Ovary (tissue), 3 donors: Measurements from ENCODE around the gene EMILIN2.

Source experiments
- EP300 ChIP-seq: sonication (generic); formaldehyde crosslinking; IDR thresholded peaks from one replicate; pipeline ENCODE4 v1.6.1; 2017; ENCODE audit warnings: antibody characterized with exemption
- POLR2A ChIP-seq: fragments of 450-650 bp; IDR thresholded peaks from one replicate; pipeline ENCODE4 v1.6.1; 2017; ENCODE audit warnings: antibody characterized with exemption, mild to moderate bottlenecking, moderate library complexity
- TF ChIP-seq, protein P1 (sequence below), 3 donors: fragments of 450-650 bp in 2 of 3; fragments of 200-600 bp in 1 of 3; IDR thresholded peaks; one replicate each; pipeline versions ENCODE4 v1.5.1 to v1.8.0; 2016 to 2022; ENCODE audit warnings: antibody characterized with exemption in 3 of 3, mild to moderate bottlenecking in 1 of 3
- donor health status: DM: no; HTN: no; CAD: no.

DNA sequence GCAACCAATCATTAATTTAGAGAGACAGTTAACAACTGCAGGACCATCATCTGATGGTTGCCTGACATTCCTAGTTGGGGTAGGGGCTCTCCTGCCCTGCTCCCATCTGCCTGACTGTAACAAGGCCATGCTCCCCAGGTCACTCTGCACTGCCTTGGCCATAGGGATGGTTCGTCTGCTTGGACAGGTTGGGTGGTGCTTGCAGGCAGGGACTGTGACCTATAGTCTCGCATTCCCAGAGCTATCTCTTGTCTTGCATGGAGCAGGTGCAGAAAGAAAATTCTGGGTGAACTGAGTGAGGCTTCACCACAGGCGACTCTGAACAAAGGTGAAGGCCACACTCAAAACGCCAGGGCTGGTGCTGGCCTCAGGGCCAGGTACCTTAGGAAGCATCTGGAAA lies 64.7 kb downstream of the EMILIN2 start:
- TF ChIP-seq POLR2A (no peak), EP300 (no peak)
- TF ChIP-seq, protein P1, sequence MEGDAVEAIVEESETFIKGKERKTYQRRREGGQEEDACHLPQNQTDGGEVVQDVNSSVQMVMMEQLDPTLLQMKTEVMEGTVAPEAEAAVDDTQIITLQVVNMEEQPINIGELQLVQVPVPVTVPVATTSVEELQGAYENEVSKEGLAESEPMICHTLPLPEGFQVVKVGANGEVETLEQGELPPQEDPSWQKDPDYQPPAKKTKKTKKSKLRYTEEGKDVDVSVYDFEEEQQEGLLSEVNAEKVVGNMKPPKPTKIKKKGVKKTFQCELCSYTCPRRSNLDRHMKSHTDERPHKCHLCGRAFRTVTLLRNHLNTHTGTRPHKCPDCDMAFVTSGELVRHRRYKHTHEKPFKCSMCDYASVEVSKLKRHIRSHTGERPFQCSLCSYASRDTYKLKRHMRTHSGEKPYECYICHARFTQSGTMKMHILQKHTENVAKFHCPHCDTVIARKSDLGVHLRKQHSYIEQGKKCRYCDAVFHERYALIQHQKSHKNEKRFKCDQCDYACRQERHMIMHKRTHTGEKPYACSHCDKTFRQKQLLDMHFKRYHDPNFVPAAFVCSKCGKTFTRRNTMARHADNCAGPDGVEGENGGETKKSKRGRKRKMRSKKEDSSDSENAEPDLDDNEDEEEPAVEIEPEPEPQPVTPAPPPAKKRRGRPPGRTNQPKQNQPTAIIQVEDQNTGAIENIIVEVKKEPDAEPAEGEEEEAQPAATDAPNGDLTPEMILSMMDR (IDR thresholded peaks at IDR 0.05), result no peak
